AG09319 (cell line): Measurements from ENCODE around the gene GABRB2.

Source experiments
- DNase-seq: peaks from one replicate; pipeline ENCODE4 v3.0.0-alpha.2; 2010; ENCODE audit warnings: low read depth; ENCODE audit errors: extremely low read depth
- TF ChIP-seq, protein P1 (sequence below): IDR thresholded peaks from 2 replicates; pipeline ENCODE4 v1.5.1; 2011; ENCODE audit warnings: low read depth, mild to moderate bottlenecking, inconsistent platforms, low read length, moderate library complexity

GABRB2 gene

GRCh38 chr5:161376034-161376433, 170.5 kb downstream of the GABRB2 start:
- TF ChIP-seq, protein P1, sequence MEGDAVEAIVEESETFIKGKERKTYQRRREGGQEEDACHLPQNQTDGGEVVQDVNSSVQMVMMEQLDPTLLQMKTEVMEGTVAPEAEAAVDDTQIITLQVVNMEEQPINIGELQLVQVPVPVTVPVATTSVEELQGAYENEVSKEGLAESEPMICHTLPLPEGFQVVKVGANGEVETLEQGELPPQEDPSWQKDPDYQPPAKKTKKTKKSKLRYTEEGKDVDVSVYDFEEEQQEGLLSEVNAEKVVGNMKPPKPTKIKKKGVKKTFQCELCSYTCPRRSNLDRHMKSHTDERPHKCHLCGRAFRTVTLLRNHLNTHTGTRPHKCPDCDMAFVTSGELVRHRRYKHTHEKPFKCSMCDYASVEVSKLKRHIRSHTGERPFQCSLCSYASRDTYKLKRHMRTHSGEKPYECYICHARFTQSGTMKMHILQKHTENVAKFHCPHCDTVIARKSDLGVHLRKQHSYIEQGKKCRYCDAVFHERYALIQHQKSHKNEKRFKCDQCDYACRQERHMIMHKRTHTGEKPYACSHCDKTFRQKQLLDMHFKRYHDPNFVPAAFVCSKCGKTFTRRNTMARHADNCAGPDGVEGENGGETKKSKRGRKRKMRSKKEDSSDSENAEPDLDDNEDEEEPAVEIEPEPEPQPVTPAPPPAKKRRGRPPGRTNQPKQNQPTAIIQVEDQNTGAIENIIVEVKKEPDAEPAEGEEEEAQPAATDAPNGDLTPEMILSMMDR = no peak
- no peak for DNase-seq

- TF ChIP-seq, protein P1 = no peak
- no peak for DNase-seq
Observed at GRCh38 chr5:161373345-161373707, 173.2 kb downstream of the GABRB2 start.

DNA sequence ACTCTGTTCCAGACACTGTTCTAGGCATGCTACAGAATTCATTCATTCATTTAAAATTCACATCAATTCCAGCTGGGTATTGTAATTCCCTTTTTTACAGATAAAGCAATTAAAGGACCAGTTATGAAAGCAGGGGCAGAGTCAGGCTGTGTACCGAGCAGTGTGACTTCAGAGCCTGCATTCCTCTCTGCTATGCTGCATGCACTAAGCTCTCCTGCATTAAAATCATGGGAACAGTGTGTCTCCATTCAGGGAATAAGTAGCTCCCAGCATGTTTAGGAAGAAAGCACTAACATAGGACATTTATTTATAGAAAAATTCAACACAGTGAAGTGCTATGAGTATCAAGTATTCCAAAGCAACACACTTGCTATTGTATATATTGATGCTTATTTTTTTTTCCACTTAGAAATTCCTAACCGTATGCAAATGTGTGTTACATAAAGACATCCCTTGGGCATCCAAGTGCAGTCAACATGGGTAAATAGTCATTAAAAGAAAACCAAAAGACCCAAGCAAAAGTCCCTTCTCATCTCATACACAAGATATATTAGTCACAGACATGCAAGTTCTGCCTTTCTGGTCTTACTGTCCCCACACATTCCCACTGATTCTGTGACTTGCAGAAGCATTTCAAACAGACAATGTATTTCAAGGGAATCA, 173.7 kb downstream of the GABRB2 start:
- TF ChIP-seq, protein P1 = no peak
- DNase-seq = no peak

GRCh38 chr5:161369022-161369421, 177.5 kb downstream of the GABRB2 start:
- DNase-seq = no peak
- TF ChIP-seq, protein P1 = no peak

DNA sequence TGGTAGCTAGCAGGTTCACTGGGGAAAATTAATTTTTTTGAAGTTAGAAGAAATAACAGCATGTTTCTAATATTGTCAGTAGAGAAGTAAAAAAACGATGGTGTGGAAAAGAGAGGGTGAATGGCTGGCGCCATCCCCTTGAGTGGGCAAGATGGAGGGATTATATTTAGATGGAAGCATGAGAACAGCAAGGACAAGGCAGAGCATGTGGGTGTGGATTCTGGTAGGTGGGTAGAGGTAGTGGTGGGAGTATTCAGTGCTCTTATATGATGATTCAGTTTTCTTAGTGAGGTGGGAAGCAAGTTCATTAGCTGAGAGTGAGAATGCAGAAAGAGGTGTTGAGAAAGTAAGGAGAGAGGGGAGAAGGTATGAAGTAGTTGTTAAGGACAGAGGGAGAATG, 188.1 kb downstream of the GABRB2 start:
- TF ChIP-seq, protein P1 = no peak
- no peak for DNase-seq

GRCh38 chr5:161344234-161344633, 202.3 kb downstream of the GABRB2 start:
- TF ChIP-seq, protein P1 = no peak
- no peak for DNase-seq

DNA sequence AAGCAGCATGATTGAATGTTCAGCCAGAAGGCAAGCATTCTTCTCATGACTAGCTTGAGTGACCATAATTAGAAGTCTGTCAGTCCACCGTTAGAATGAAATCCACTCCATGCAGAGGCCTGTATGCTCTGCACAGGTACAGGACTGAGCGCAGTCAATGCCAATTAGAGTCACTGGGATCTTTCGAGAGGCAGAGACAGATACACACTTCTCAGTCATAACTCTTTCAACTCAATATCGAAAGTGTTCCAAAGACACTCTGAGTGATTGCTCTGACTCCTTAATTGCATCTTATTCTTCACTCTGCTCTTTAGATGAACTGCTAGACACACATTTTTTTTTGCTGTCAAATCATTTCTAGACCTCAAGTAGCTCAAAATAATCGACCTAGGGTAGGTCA, 203.6 kb downstream of the GABRB2 start:
- DNase-seq = no peak
- TF ChIP-seq, protein P1 = no peak
